Activated CD4-positive, CD25-positive, alpha-beta regulatory T cell treated with anti-CD3 and anti-CD28 coated beads, Interleukin-2, amount 50 U/mL, for 24 hours (primary cell): ENCODE measurements around the gene MBOAT7.
"Not testable (repeated sequence)": the region's sequence is repeated elsewhere in the genome, so short reads cannot be mapped to it uniquely, and the experiment has no call there.

Source experiments
- ATAC-seq, 2 donors: fragments of 150-1000 bp; cut with Tn5 transposase; one replicate each; pipeline ENCODE4 v1.10.0; 2021; ENCODE audit warnings: mild to moderate bottlenecking in 1 of 2, moderate library complexity in 1 of 2

Gene MBOAT7

DNA sequence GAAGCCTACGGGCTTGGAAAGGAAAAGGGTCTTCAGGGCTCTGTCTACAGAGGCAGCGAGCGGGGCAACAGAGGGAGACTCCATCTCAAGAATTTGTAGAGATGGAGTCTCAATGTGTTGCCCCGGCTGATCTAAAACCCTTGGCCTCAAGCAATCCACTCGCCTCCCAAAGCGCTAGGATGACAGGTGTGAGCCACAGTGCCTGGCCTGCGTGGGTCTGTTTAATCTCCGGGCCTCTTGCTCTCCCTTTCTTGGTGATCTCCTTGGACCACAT, 19.3 kb upstream of the MBOAT7 start:
- no peak for ATAC-seq

DNA sequence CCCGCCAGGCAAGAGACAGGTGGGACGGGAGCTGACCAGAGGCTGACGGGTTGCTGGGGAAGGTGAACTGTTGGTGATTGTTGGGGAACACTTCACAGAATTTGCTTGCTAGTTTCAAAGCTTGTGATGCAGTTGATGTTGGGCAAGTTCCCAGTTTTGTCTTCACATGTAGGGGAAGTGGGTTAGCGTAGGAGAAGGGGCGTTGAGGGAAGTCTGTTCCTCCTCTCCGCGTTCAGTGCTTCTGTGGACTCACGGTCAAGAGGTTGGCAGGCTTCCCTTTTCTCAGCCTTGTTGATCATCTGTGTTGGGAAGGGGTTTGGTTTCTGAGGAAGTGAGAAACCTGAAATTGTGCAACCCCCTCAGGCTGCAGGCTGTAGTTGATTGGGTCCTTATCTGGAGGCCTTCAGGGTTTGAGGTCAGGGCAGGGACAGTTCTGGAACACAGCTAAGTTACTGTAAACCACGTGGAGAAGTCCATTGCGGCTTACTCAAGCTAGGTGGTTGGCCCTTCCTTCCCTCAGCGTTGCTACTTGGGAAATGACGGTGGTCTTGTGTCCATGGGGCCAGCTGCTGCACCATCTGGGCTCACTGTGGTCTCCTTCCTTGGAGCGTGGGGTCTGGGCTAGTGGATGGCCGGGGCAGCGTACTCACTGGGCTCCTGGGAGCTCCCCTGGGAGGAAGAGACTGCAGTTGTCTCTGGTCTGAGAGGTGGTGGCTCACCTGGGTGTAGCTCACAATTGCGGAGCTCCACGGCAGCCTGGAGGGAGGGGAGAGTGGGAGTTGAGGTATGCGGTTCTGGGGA, 18.8 kb upstream of the MBOAT7 start:
- no peak for ATAC-seq

DNA sequence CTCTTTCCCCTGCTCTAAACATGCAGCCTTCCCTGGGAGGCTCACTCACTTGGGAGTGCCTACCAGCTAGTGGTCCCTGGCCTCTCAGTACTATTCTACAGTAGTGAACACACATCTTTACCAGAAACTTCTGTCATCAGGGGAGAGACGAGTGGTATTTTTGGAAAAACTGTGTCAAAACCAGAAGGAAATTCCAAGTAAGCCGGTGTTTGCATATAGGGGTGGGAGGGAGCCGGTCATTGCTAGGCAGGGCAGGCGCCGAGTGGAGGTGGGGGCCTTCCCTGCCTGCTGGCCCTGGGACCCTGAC, 18.2 kb upstream of the MBOAT7 start:
- ATAC-seq, result no peak

DNA sequence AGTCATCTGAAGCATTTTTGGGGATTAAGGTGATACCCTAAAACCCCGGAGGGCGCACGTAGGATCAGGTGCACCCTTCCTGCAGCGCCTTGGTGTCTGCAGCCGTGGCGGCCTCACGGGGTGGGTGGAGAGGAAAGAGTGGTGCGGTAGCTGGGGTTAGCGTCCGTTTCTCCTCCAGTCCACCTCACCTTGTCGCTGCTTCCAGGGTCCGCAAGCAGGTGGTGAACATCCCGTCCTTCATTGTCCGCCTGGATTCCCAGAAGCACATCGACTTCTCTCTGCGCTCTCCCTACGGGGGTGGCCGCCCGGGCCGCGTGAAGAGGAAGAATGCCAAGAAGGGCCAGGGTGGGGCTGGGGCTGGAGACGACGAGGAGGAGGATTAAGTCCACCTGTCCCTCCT, 17.8 kb upstream of the MBOAT7 start:
- not testable (repeated sequence) for ATAC-seq

DNA sequence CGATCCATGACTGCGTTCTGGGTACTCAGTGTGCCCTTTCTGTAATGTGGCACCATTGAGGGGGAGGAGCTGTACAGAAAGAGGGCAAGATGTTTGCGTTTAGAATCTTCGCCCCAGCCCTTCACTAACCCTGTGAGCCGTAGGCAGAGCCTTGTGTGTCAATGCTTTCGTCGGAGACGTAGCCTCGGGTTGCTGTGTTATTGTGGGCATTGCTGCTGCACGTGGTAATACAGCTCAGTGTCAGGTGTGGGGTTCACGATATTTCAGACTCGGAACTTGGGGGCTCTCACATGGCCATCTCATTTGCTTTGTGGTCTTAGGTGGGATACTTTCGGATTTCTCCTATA, 17.4 kb upstream of the MBOAT7 start:
- no peak for ATAC-seq

DNA sequence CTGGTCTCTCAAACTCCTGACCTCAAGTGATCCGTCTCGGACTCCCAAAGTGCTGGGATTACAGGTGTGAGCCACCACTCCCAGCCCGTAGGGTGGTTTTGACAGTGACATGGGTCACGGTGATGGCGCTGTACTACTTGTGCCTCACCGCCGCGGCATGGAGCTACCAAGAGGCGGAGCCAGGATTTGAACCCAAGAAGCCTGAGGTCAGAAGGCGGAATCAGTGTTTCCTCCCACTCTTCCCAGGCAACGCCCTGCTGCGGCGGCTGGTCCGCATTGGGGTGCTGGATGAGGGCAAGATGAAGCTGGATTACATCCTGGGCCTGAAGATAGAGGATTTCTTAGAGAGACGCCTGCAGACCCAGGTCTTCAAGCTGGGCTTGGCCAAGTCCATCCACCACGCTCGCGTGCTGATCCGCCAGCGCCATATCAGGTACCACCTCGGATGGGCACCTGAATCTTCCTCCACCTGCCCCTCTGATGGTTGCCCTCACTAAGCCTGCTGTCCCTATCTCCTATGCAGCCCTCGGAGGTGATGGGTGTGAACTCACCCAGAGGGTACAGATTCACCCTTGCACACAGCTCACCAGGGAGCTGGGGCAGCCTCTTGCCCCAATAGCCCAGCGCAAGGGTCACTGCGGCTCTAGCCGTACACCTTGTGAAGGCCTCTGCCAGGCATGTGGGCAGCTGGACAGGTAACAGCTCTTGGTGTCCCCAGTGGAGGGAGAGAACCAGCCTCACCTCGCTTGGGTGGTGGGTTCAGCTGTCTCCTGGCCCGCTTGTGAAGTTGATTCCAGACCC, 16.9 kb upstream of the MBOAT7 start:
- ATAC-seq, result no peak

DNA sequence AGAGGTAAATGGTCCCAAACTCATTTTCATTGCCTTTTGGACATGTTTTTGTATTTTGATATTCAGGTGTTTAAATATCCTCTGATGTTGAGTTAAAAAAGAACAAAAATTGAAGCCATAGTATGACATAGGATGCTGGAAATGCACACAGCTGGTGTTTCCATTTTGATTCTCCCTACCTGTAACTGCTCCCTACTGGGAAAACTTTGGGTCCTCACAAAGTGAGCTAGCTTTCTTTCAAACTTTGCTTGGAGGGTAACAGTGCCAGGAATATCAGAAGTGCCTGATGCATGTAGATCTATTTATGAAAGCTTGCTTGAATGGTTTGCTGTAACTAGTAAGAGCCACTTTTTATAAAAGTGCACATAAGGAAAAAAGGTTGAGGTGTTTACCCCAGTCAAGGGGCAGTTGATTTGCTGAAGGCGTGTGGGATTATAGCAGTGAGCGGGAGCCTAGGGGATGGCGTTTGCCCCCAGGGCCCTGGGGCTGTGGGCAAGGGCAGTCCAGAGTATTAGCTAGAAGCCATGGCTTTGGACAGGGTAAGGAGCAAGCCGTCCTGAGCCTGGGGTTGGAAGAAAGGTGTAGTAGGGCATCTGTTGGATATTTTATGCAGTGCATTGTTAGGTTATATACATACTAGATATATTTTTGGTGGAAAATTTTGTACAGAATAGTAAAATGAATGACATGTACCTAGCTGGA, 15.5 kb upstream of the MBOAT7 start:
- ATAC-seq, result no peak

DNA sequence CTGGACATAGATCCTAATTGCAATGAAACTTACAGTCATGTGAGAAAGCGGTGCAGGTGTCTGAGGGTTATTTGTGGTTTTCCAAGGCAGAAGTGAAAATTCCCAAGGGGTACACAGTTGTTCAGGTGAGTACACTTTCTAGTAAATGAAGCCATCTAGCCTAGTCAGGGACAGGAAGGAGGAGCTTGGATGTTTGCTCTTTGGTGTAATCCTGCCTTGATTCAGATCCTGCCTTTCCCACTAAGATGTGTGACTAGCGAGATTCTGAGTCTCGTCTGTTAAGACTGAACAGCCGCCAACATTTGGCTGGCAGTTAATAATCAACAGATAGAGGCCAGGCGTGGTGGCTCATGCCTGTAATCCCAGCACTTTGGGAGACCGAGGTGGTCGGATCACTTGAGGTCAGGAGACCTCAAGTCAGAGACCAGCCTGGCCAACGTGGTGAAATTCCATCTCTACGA, 13.8 kb upstream of the MBOAT7 start:
- ATAC-seq, result no peak

DNA sequence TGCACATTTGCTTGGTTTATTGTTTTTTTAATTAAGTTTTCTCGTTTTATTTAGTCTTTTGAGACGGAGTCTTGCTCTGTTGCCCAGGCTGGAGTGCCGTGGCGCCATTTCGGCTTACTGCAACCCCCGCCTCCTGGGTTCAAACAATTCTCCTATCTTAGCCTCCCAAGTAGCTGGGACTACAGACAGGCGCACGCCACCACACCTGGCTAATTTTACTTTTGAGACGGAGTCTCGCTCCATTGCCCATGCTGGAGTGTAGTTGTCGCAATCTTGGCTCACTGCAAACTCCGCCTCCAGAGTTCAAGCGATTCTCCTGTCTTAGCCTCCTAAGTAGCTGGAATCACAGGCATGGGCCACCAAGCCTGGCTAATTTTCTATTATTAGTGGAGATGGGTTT, 12.6 kb upstream of the MBOAT7 start:
- ATAC-seq, result no peak

DNA sequence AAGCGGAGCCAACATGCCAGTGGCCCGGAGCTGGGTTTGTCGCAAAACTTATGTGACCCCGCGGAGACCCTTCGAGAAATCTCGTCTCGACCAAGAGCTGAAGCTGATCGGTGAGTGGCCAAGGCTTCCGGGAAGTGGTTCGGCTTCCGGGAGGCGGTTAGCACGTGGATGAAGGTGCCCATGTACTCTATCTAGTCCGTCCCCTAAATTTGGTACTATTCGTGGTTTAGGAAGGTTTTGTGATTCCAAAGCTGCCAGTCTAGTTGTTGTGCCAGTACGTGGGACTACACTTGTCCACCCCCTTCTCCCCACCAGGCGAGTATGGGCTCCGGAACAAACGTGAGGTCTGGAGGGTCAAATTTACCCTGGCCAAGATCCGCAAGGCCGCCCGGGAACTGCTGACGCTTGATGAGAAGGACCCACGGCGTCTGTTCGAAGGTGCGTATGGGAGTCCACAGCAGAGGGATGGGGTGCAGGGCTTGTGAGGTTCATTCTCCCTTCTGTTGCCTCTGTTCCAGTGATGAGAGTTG, 11.9 kb upstream of the MBOAT7 start:
- ATAC-seq, result no peak

DNA sequence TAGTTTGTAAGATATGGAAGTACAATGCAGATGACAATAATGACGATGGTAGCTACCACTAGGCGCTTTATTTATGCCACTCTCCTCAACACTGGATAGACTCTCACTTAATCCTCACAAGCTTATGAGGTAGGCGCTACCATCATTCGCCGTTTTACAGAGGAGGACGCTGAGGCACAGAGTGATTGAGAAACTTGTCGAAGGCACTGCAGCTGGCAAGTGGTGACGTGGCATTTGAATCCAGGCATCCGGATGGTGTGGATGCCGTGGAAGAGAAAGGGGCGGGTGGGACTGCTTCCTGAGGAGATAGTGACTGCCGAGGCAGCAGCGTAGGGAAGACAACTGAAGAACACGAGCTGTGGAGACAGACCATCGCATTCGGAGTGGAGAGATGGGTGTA, 10.0 kb upstream of the MBOAT7 start:
- no peak for ATAC-seq

DNA sequence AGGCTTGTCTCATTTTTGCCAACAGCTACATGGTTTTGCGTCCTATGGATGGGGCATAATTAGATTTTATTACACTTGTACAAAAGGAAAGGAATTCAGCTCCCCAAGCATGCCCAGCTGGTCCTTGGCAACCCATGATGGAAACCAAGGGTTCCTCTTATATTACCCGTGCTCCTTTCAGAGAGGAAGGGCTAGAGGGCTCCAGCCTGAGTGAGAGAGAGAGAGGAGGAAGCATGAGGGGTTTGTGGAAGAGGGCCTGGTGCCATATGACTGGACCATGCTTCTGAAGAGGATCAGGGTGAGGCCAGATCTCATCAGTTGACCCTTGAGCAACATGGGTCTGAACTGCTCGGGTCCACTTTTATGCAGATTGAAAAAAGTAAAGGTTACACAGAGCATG, 7.7 kb upstream of the MBOAT7 start:
- ATAC-seq, result no peak

DNA sequence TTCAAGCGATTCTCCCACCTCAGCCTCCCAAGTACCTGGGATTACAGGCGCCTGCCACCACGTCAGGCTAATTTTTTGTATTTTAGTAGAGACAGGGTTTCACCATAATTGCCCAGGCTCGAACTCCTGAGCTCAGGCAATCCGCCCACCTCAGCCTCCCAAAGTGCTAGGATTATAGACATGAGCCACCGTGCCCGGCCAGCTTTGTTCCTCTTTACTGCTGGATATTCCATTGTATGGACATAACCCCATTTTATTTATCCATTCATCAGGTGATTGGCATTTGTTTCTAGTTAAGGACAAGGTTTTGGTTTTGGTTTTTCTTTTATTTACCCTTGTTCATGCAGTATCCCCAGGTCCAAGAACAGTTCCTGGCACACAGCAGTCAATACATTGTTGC, 7.2 kb upstream of the MBOAT7 start:
- no peak for ATAC-seq

DNA sequence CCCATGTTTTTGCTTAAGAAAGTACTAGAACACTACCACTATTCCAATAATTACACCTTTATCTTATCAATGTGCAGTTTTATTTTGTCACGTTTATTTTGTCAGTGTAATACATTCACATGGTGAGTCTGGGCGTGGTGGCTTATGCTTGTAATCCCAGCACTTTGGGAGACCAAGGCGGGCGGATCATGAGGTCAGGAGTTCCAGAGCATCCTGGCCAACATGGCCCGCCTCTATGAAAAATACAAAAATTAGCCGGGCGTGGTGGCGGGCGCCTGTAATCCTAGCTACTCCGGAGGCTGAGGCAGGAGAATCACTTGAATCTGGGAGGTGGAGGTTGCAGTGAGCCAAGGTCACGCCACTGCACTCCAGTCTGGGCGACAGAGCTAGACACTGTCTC, 5.1 kb upstream of the MBOAT7 start:
- not testable (repeated sequence) for ATAC-seq

DNA sequence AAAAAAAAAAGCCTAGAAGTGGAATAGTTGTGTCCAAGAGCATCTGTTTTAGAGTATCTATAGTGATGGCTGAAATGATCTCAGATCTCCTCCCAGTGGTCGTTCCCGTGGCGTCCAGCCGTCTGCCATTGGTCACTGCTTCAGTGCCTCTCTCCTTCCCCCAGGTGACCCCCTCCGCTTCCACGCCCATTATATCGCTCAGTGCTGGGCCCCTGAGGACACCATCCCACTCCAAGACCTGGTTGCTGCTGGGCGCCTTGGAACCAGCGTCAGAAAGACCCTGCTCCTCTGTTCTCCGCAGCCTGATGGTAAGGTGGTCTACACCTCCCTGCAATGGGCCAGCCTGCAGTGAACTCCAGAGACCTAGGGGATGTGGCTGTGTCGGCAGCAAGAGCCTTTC, 3.6 kb upstream of the MBOAT7 start:
- ATAC-seq, result no peak

DNA sequence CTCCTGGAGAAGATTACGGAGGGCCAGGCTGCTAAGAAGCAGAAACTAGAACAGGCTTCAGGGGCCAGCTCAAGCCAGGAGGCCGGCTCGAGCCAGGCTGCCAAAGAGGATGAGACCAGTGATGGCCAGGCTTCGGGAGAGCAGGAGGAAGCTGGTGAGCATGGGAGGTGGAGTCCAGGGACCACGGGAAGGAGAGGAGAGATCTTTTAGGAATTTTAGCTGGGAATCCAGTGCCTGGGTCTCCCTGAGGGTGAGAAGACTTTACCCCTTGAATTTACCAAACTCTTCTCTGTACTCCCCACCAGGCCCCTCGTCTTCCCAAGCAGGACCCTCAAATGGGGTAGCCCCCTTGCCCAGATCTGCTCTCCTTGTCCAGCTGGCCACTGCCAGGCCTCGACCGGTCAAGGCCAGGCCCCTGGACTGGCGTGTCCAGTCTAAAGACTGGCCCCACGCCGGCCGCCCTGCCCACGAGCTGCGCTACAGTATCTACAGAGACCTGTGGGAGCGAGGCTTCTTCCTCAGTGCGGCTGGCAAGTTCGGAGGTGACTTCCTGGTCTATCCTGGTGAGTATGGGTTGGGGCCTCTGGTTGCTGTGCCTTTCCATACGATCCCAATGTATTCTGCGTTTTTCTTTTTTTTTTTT, 2.6 kb upstream of the MBOAT7 start:
- ATAC-seq, result no peak

DNA sequence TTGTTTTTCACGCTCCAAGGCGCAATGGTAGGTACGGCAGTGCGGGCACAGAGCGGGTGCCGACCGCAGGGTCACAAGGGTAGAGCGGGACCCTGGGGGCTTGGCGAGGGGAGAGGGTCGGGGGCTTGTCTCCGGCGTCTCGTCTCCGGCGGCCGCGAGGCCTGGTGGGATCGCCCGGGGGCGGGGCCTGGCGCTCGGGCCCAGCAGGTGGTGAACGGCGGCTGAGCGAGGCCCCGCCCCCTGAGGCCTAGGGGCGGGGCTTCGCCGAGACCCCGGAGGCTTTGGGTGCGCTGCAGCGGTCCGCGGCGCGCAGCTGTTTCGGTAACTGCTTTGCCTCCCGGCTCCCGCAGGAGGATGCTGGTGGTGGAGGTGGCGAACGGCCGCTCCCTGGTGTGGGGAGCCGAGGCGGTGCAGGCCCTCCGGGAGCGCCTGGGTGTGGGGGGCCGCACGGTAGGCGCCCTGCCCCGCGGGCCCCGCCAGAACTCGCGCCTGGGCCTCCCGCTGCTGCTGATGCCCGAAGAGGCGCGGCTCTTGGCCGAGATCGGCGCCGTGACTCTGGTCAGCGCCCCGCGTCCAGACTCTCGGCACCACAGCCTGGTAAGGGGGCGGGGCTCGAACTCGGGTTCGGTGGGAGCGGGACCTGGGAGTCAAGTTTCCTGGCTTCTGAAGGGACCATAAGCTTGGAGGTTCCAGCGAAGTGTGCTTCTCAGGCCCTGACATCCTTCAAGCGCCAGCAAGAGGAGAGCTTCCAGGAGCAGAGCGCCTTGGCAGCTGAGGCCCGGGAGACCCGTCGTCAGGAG, 1.8 kb upstream of the MBOAT7 start, which contains the start of gene TSEN34:
TSEN34 (plus strand) TSS at position 298 of the 800 bp plus-strand sequence; CDS start at position 355, 57 bp downstream.
- ATAC-seq, result peak; percentile 16 to 25

DNA sequence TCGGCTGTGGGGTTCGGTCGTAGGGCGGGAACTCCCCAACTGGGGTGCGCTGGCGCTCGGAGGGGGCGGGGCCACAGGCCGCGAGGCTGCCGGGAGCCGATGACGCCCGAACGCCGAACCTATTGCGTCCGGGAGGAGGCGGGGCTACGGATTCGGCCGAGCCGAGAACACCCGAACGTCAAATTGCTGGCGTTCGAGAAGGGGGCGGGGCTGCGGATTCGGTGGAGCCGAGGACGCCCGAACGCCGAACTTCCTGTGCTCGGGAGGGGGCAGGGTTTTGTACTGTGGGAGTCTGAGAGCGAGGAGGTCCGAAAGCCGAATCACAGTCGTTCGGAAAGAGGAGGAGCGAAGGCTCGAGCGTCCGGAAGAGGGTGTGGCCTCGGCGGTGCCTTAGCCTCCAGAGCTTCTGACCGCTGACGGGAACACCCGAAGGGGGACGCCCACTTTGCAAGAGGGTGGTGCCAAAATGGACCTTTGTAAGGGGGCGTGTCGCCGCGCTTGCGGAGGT, 1.2 kb upstream of the MBOAT7 start:
- ATAC-seq, result peak; percentile 62 to 65

DNA sequence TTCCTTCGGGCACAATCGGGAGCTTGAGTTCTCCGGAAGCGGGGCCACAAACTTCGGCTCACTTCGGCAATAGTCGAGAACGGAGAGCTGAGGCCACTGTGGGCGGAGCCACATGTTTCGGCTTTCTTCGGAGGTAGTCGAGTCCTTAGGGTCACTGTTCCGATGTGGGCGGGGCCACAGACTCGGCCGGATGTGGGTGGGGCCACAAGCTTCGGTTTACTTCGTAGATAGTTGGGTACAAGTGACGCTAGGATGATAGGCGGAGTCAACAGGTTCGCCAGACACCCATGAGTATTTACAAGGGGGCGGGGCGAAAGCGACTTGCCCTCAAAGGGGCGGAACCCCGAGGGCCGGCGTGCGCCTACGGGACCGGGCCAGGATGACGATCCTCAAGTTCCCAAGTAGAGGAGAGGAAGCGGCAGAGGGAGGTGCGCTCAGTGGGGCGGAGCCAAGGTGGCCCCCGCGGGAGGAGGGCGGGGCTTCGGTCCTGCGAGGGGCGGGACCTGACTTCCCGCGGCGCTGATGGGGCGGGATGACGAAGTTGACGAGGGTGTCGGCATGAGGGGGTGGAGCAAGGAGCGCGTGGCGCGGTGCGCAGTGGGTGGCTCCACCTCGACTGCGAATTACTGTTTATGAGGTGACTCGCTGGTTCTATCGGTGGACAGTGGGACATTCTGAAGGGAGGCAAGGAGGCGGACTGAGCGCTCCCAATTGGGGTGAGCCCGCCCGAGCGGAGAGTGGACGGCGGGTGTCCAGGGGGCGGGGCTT, 539 bp upstream of the MBOAT7 start:
- ATAC-seq, result peak; percentile 61 to 64

DNA sequence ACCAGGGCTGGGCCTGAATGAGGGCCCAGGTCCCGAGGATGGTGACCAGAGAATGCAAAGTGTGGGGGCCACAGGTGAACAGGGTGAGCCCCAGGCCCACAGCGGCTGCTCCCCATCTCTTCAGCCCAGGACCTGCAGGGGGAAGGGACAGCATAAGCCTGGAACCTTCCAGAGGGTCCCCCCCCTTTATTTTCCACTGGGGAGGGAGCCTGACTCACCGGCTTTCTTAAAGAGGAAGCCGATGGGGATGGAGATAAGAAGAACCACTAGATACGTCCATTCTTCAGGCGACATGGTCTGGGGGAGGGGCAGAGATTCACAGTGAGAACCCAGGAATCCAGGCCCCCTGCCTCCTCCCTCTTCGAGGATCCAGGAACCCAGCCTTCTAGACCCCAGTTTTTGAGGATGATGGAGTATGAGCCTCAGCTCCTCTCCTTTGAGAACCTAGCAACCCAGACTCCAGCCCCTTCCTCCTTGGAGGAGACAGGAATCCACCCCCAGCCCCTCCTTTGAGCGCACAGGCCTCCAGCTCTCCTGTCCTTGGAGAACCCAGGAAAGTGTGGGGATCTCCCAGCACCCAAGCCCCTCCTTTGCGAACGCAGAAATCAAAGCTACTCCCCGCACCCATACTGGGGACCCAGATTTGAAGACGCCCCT, 1.0 kb downstream of the MBOAT7 start:
- ATAC-seq, result no peak

DNA sequence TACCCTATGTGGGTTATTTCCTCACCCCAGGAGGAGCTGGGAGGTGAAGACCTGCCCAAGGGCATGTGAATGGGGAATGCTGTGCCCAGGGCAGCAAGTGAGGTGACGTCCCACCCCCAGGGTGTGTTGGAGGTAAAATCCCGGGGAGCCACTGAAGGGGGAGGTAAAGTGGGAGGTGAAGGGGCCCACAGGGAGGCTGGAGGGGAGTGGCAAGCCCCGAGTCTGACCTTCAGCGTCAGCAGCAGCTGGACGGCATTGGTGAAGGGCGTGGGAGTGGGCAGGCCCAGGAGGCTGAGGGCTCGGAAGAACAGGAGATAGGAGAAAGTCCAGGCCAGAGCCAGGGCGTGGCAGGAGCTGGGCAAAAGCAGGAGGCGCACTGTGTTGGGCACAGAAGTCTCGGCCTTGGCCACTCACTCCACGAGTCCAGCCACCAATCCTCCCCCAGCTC, 2.4 kb downstream of the MBOAT7 start:
- ATAC-seq, result no peak
